Endodermal cell (in vitro differentiated cells): Measurements from ENCODE around the gene PRSS12. TPM values are rescaled to one million over a fixed set of nuclear protein-coding genes. Genes with fewer than 3 reads are reported as not detected.

ENCODE experiments used
- DNase-seq: peaks from one replicate; pipeline ENCODE4 v3.0.0-alpha.2; 2017
- H3K27ac ChIP-seq: 2 replicates; pipeline ENCODE4 v1.5.1; 2013; ENCODE audit warnings: mild to moderate bottlenecking, low read depth, low read length, moderate library complexity
- H3K27me3 ChIP-seq: 2 replicates; pipeline ENCODE4 v1.6.1; 2013; ENCODE audit warnings: mild to moderate bottlenecking, low read length, moderate library complexity; ENCODE audit not compliant: insufficient read depth, control insufficient read depth, poor library complexity, severe bottlenecking
- H3K36me3 ChIP-seq: 2 replicates; pipeline ENCODE4 v1.7.0; 2013; ENCODE audit warnings: mild to moderate bottlenecking, low read length, moderate library complexity; ENCODE audit not compliant: control insufficient read depth, insufficient read depth
- H3K4me1 ChIP-seq: one replicate; pipeline ENCODE4 v1.7.0; 2013; ENCODE audit warnings: low read length; ENCODE audit not compliant: control insufficient read depth, insufficient read depth
- H3K4me3 ChIP-seq: 2 replicates; pipeline ENCODE4 v1.5.1; 2013; ENCODE audit warnings: mild to moderate bottlenecking, low read length, moderate library complexity
- H3K9ac ChIP-seq: 2 replicates; pipeline ENCODE4 v1.6.1; 2013; ENCODE audit warnings: mild to moderate bottlenecking, low read length, moderate library complexity; ENCODE audit not compliant: poor library complexity, severe bottlenecking; ENCODE audit errors: extremely low read depth
- H3K9me3 ChIP-seq: 2 replicates; pipeline ENCODE4 v1.6.1; 2013; ENCODE audit warnings: mild to moderate bottlenecking, low read length, moderate library complexity; ENCODE audit not compliant: control insufficient read depth
- H3K27ac Mint-ChIP-seq: 2 replicates; pipeline ENCODE4 v1.8.0; 2020; ENCODE audit warnings: mixed read lengths
- H3K27me3 Mint-ChIP-seq: 2 replicates; pipeline ENCODE4 v1.8.0; 2021; ENCODE audit warnings: mild to moderate bottlenecking, mixed read lengths; ENCODE audit not compliant: insufficient read depth
- H3K36me3 Mint-ChIP-seq: 2 replicates; pipeline ENCODE4 v1.8.0; 2020; ENCODE audit warnings: low read depth, mixed read lengths
- H3K4me1 Mint-ChIP-seq: 2 replicates; pipeline ENCODE4 v1.8.0; 2020; ENCODE audit warnings: mixed read lengths
- H3K4me3 Mint-ChIP-seq: 2 replicates; pipeline ENCODE4 v1.8.0; 2020; ENCODE audit warnings: mild to moderate bottlenecking, moderate library complexity, mixed read lengths
- H3K9me3 Mint-ChIP-seq: 2 replicates; pipeline ENCODE4 v1.8.0; 2020; ENCODE audit warnings: mild to moderate bottlenecking, mixed read lengths
- WGBS, 2 experiments: methylation state at CpG; one replicate each; pipeline versions ENCODE4 v1.1.5 to v1.1.7; 2013; ENCODE audit warnings: missing lambda C conversion rate in 2 of 2, mixed read lengths in 1 of 2; ENCODE audit not compliant: insufficient coverage in 1 of 2, insufficient read length in 1 of 2; 5-methylcytosine and 5-hydroxymethylcytosine counted together
- total RNA-seq, 2 donors: library from RNA; stranded (reverse); fragmentation: NEBNext Ultra II Directional in 1 of 2; extraction: Animal tissue kit (Norgen Biotek cat#: 25700) in 1 of 2; gene quantifications; 2 replicates in 1 of 2; 3 replicates in 1 of 2; pipeline ENCODE4 v1.2.1, GENCODE V29; 2021
- TF ChIP-seq, protein P1 (sequence below): fragments of 200-600 bp; sonication (generic); conservative IDR thresholded peaks from 2 replicates; pipeline ENCODE4 v1.5.0; 2021; ENCODE audit warnings: antibody characterized with exemption, mild to moderate bottlenecking

The PRSS12 gene
- total RNA-seq, 2 donors from 2014 or later: 4.1 to 5.3 TPM

GRCh38 chr4:118259111-118259510 is 93.7 kb downstream of the PRSS12 start:
- H3K27me3 ChIP-seq: no peaks in the 10 kb centered on the region
- H3K9me3 ChIP-seq: no peaks in the 10 kb centered on the region
- H3K9ac ChIP-seq: no peak overlapping the region
- 86 to 88% methylated on average over 3 of the region's 3 CpGs for WGBS, 2 experiments
- H3K36me3 ChIP-seq: no peaks in the 10 kb centered on the region
- no peaks in the 10 kb centered on the region for H3K4me1 ChIP-seq
- no peak overlapping the region for H3K27ac ChIP-seq
- no peak overlapping the region for H3K4me3 ChIP-seq
- Mint-ChIP-seq H3K9me3 (no peaks in the 10 kb centered on the region), H3K27ac (no peak overlapping the region), H3K27me3 (peaks cover 3% of the 10 kb centered on the region), H3K36me3 (no peaks in the 10 kb centered on the region), H3K4me3 (no peak overlapping the region), H3K4me1 (no peaks in the 10 kb centered on the region)
- TF ChIP-seq, protein P1, sequence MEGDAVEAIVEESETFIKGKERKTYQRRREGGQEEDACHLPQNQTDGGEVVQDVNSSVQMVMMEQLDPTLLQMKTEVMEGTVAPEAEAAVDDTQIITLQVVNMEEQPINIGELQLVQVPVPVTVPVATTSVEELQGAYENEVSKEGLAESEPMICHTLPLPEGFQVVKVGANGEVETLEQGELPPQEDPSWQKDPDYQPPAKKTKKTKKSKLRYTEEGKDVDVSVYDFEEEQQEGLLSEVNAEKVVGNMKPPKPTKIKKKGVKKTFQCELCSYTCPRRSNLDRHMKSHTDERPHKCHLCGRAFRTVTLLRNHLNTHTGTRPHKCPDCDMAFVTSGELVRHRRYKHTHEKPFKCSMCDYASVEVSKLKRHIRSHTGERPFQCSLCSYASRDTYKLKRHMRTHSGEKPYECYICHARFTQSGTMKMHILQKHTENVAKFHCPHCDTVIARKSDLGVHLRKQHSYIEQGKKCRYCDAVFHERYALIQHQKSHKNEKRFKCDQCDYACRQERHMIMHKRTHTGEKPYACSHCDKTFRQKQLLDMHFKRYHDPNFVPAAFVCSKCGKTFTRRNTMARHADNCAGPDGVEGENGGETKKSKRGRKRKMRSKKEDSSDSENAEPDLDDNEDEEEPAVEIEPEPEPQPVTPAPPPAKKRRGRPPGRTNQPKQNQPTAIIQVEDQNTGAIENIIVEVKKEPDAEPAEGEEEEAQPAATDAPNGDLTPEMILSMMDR: no peak
- no peak for DNase-seq

DNA sequence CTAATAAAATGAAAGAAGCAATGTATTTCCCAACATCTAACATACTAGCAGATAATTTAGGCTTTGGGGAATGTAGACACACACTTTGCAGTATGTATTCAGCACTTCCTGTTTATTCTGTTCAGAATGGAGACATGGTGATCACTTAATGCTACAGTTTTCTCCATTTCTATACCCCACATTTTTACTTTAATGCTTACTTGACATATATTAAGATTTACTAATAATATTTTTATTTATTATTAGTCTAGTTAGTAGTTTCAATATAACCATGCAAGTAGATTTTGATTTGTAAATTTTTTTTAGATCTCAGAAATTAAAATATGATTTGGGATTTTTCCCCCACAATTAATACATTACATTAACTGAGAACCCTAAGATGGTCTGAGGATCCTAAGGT is 98.4 kb downstream of the PRSS12 start:
- Histone ChIP-seq H3K9ac (no peak overlapping the region), H3K36me3 (no peaks in the 10 kb centered on the region), H3K4me1 (no peaks in the 10 kb centered on the region), H3K4me3 (no peak overlapping the region), H3K27ac (no peak overlapping the region), H3K27me3 (no peaks in the 10 kb centered on the region), H3K9me3 (no peaks in the 10 kb centered on the region)
- H3K27me3 Mint-ChIP-seq: no peaks in the 10 kb centered on the region
- no peaks in the 10 kb centered on the region for H3K4me1 Mint-ChIP-seq
- no peak overlapping the region for H3K4me3 Mint-ChIP-seq
- DNase-seq: no peak
- peaks cover 5% of the 10 kb centered on the region for H3K9me3 Mint-ChIP-seq
- no peaks in the 10 kb centered on the region for H3K36me3 Mint-ChIP-seq
- TF ChIP-seq, protein P1: no peak
- H3K27ac Mint-ChIP-seq: no peak overlapping the region

DNA sequence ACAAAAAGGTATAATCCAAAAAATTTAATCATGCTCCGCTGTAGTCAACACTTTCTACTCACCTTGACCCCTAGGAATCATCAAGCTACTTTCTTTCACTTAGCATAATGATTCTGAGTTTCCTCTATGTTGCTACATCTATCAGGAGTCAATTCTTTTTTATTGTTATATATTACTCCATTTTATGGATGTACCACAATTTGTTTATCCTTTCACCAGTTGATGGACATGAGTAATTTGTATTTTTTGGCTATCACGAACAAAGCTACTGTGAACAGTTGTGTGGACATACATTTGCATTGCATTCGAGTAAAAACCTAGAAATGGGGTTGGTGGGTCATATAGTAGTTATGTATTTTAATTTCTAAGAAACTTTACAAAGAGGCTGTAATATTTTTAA is 102.9 kb downstream of the PRSS12 start:
- 83 to 91% methylated on average over 1 to 3 of the region's 3 CpGs for WGBS, 2 experiments
- Histone ChIP-seq H3K36me3 (no peaks in the 10 kb centered on the region), H3K4me1 (no peaks in the 10 kb centered on the region), H3K27ac (no peak overlapping the region), H3K9me3 (no peaks in the 10 kb centered on the region), H3K9ac (no peak overlapping the region), H3K27me3 (no peaks in the 10 kb centered on the region), H3K4me3 (no peak overlapping the region)
- TF ChIP-seq, protein P1: no peak
- Mint-ChIP-seq H3K36me3 (no peaks in the 10 kb centered on the region), H3K4me1 (no peaks in the 10 kb centered on the region), H3K9me3 (peaks cover 5% of the 10 kb centered on the region), H3K27ac (no peak overlapping the region), H3K4me3 (no peak overlapping the region), H3K27me3 (no peaks in the 10 kb centered on the region)
- no peak for DNase-seq
